Chondrocyte (in vitro differentiated cells): ENCODE measurements around the gene UBASH3A. TPM values are rescaled to one million over a fixed set of nuclear protein-coding genes. Genes with fewer than 3 reads are reported as not detected.

ENCODE experiments used
- DNase-seq: peaks from one replicate; pipeline ENCODE4 v3.0.0; 2021; ENCODE audit warnings: mixed read lengths, low spot score
- H3K27ac Mint-ChIP-seq: one replicate; pipeline ENCODE4 v1.8.0; 2021; ENCODE audit warnings: mild to moderate bottlenecking, moderate library complexity, mixed read lengths; ENCODE audit not compliant: unreplicated experiment
- H3K27me3 Mint-ChIP-seq: 2 replicates; pipeline ENCODE4 v1.8.0; 2021; ENCODE audit warnings: low read depth, mixed read lengths
- H3K36me3 Mint-ChIP-seq: 2 replicates; pipeline ENCODE4 v1.8.0; 2021; ENCODE audit warnings: low read depth, mixed read lengths
- H3K4me1 Mint-ChIP-seq: 2 replicates; pipeline ENCODE4 v1.8.0; 2021; ENCODE audit warnings: low read depth, mild to moderate bottlenecking, mixed read lengths
- H3K4me3 Mint-ChIP-seq: one replicate; pipeline ENCODE4 v1.8.0; 2021; ENCODE audit warnings: mild to moderate bottlenecking, moderate library complexity, mixed read lengths; ENCODE audit not compliant: unreplicated experiment
- H3K9me3 Mint-ChIP-seq: 2 replicates; pipeline ENCODE4 v1.8.0; 2021; ENCODE audit warnings: low read depth, mixed read lengths
- CTCF ChIP-seq: fragments of 200-600 bp; sonication (generic); IDR thresholded peaks from 2 replicates; pipeline ENCODE4 v1.5.0; 2021; ENCODE audit warnings: antibody characterized with exemption, mild to moderate bottlenecking, moderate library complexity
- total RNA-seq: library from RNA; stranded (reverse); gene quantifications from 3 replicates; pipeline ENCODE4 v1.2.1, GENCODE V29; 2021

The UBASH3A gene
- total RNA-seq, 1 donor from 2014 or later = not detected

- Mint-ChIP-seq H3K27ac (no peak within 1 kb of the TSS), H3K4me1 (peaks cover 45% of the 10 kb centered on the region), H3K36me3 (no peaks in the 10 kb centered on the region), H3K27me3 (no peaks in the 10 kb centered on the region), H3K4me3 (no peak within 1 kb of the TSS), H3K9me3 (no peaks in the 10 kb centered on the region)
- no peak for TF ChIP-seq CTCF
- DNase-seq = no peak
These were observed 7.6 kb upstream of the UBASH3A start, which contains the start of gene TMPRSS3 for GRCh38 chr21:42395905-42396651. Gene TMPRSS3 (minus strand): TSS chr21:42396052. CDS start chr21:42395417, 635 bp downstream.

GRCh38 chr21:42396799-42397745 lies 6.6 kb upstream of the UBASH3A start:
- no peaks in the 10 kb centered on the region for H3K36me3 Mint-ChIP-seq
- H3K4me3 Mint-ChIP-seq = no peak overlapping the region
- no peak for TF ChIP-seq CTCF
- no peak for DNase-seq
- H3K27me3 Mint-ChIP-seq = no peaks in the 10 kb centered on the region
- H3K27ac Mint-ChIP-seq = no peak overlapping the region
- H3K4me1 Mint-ChIP-seq = peaks cover 51% of the 10 kb centered on the region
- no peaks in the 10 kb centered on the region for H3K9me3 Mint-ChIP-seq

GRCh38 chr21:42397746-42398394 lies 5.8 kb upstream of the UBASH3A start:
- H3K27ac Mint-ChIP-seq = no peak overlapping the region
- H3K27me3 Mint-ChIP-seq = no peaks in the 10 kb centered on the region
- TF ChIP-seq CTCF = no peak
- no peaks in the 10 kb centered on the region for H3K9me3 Mint-ChIP-seq
- no peak for DNase-seq
- no peak overlapping the region for H3K4me3 Mint-ChIP-seq
- H3K36me3 Mint-ChIP-seq = no peaks in the 10 kb centered on the region
- peaks cover 45% of the 10 kb centered on the region for H3K4me1 Mint-ChIP-seq

GRCh38 chr21:42398436-42399028 lies 5.2 kb upstream of the UBASH3A start:
- H3K27ac Mint-ChIP-seq = no peak overlapping the region
- TF ChIP-seq CTCF = no peak
- no peaks in the 10 kb centered on the region for H3K27me3 Mint-ChIP-seq
- no peak for DNase-seq
- peaks cover 41% of the 10 kb centered on the region for H3K4me1 Mint-ChIP-seq
- no peak overlapping the region for H3K4me3 Mint-ChIP-seq
- H3K9me3 Mint-ChIP-seq = no peaks in the 10 kb centered on the region
- no peaks in the 10 kb centered on the region for H3K36me3 Mint-ChIP-seq
